ENCODE data around the gene ACAA1.

ACAA1 gene, protein sequence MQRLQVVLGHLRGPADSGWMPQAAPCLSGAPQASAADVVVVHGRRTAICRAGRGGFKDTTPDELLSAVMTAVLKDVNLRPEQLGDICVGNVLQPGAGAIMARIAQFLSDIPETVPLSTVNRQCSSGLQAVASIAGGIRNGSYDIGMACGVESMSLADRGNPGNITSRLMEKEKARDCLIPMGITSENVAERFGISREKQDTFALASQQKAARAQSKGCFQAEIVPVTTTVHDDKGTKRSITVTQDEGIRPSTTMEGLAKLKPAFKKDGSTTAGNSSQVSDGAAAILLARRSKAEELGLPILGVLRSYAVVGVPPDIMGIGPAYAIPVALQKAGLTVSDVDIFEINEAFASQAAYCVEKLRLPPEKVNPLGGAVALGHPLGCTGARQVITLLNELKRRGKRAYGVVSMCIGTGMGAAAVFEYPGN

GRCh38 chr3:38136777-38137614, at the start of gene ACAA1:
TSS of gene ACAA1 (minus strand) at chr3:38137127. CDS start at chr3:38137035, 92 bp downstream.
- peak; percentile 99 for DNase-seq (ENCODE audit: low read depth)
- no peak; the same call in 1 of the 2 replicates for TF ChIP-seq MYC (IDR thresholded peaks at IDR 0.05; ENCODE audit: low read depth, low read length)
- peak; percentile 84 for TF ChIP-seq POLR2A (IDR thresholded peaks at IDR 0.05; ENCODE audit: extremely low read depth, insufficient read length)
- peak; percentile 28; the same call in 1 of the 2 replicates for TF ChIP-seq MAX (IDR thresholded peaks at IDR 0.05; ENCODE audit: low read depth, low read length)
- TF ChIP-seq, protein P1, sequence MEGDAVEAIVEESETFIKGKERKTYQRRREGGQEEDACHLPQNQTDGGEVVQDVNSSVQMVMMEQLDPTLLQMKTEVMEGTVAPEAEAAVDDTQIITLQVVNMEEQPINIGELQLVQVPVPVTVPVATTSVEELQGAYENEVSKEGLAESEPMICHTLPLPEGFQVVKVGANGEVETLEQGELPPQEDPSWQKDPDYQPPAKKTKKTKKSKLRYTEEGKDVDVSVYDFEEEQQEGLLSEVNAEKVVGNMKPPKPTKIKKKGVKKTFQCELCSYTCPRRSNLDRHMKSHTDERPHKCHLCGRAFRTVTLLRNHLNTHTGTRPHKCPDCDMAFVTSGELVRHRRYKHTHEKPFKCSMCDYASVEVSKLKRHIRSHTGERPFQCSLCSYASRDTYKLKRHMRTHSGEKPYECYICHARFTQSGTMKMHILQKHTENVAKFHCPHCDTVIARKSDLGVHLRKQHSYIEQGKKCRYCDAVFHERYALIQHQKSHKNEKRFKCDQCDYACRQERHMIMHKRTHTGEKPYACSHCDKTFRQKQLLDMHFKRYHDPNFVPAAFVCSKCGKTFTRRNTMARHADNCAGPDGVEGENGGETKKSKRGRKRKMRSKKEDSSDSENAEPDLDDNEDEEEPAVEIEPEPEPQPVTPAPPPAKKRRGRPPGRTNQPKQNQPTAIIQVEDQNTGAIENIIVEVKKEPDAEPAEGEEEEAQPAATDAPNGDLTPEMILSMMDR (IDR thresholded peaks at IDR 0.05; ENCODE audit: low read depth, low read length) = no peak
- peak within 1 kb of the TSS; percentile 78 for H3K4me3 ChIP-seq (ENCODE audit: low read depth, low read length)

GRCh38 chr3:38177181-38177580, 40.3 kb upstream of the ACAA1 start:
- no peak overlapping the region for H3K4me3 ChIP-seq (ENCODE audit: low read depth, low read length)
- DNase-seq (ENCODE audit: low read depth) = no peak
- TF ChIP-seq, protein P1 (IDR thresholded peaks at IDR 0.05; ENCODE audit: low read depth, low read length) = no peak
- no peak for TF ChIP-seq MAX (IDR thresholded peaks at IDR 0.05; ENCODE audit: low read depth, low read length)
- no peak for TF ChIP-seq POLR2A (IDR thresholded peaks at IDR 0.05; ENCODE audit: extremely low read depth, insufficient read length)
- TF ChIP-seq MYC (IDR thresholded peaks at IDR 0.05; ENCODE audit: low read depth, low read length) = no peak

DNA sequence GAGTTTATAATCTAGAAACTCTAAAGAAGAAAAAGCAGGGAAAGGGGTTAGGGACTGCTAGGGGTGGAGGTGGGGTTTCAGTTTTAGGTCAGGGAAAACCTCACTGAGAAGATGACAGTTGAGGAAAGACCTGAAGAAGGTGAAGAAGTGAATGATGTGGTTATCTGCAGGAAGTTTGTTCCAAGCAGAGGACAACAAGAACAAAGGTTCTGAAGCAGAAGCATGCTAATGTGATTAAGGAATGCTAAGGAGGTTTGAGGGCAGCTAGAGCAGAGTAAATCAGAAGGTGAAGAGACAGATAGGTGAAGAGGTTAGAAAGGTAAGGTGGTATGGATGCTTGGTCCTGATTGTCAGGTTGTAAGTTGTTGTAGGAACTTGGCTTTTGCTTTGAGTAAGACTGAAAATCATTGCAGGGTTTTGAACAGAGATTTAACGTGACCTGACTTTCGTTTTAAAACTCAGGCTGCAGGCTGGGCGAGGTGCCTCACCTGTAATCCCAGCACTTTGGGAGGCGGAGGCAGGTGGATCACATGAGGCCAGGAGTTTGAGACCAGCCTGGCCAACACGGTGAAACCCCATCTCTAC, 37.0 kb upstream of the ACAA1 start:
- no peak for DNase-seq (ENCODE audit: low read depth)
- TF ChIP-seq MYC (IDR thresholded peaks at IDR 0.05; ENCODE audit: low read depth, low read length) (no peak), POLR2A (IDR thresholded peaks at IDR 0.05; ENCODE audit: extremely low read depth, insufficient read length) (no peak), MAX (IDR thresholded peaks at IDR 0.05; ENCODE audit: low read depth, low read length) (no peak)
- TF ChIP-seq, protein P1 (IDR thresholded peaks at IDR 0.05; ENCODE audit: low read depth, low read length) = no peak
- no peak overlapping the region for H3K4me3 ChIP-seq (ENCODE audit: low read depth, low read length)

GRCh38 chr3:38171622-38172021, 34.7 kb upstream of the ACAA1 start:
- no peak for TF ChIP-seq POLR2A (IDR thresholded peaks at IDR 0.05; ENCODE audit: extremely low read depth, insufficient read length)
- no peak for TF ChIP-seq MAX (IDR thresholded peaks at IDR 0.05; ENCODE audit: low read depth, low read length)
- TF ChIP-seq, protein P1 (IDR thresholded peaks at IDR 0.05; ENCODE audit: low read depth, low read length) = no peak
- TF ChIP-seq MYC (IDR thresholded peaks at IDR 0.05; ENCODE audit: low read depth, low read length) = no peak
- no peak overlapping the region for H3K4me3 ChIP-seq (ENCODE audit: low read depth, low read length)
- no peak for DNase-seq (ENCODE audit: low read depth)

- DNase-seq (ENCODE audit: low read depth) = no peak
- TF ChIP-seq POLR2A (IDR thresholded peaks at IDR 0.05; ENCODE audit: extremely low read depth, insufficient read length) = no peak
- no peak for TF ChIP-seq MYC (IDR thresholded peaks at IDR 0.05; ENCODE audit: low read depth, low read length)
- no peak for TF ChIP-seq MAX (IDR thresholded peaks at IDR 0.05; ENCODE audit: low read depth, low read length)
- H3K4me3 ChIP-seq (ENCODE audit: low read depth, low read length) = no peak overlapping the region
Observed at GRCh38 chr3:38170722-38171121, 33.8 kb upstream of the ACAA1 start.
